ENCODE results near the gene IYD.

DNA sequence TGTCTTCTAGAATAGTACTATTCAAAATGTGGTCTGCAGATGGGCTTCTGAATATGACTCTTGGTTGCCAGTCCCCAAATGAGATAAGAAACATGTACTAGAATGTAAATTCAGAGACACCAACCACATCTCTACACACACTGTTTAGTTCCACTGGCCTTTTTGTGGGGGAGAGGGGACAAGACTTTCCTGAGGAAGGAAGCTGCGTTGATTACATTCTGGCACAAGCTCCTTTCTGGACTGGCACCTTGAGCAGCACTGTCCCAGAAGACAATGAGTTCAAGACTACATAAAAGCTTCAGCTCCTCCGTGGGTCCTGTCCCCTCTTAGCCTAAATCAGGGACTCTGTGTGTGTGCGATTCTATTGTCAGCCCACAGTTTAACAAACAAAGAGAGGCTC lies 6.9 kb upstream of the IYD start:
- TF ChIP-seq POLR2AphosphoS5 (IDR thresholded peaks at IDR 0.05; ENCODE audit: control insufficient read depth, insufficient read depth, low read depth, low read length) (no peak), ZFP1 (CRISPR knock-in tag; IDR thresholded peaks at IDR 0.05) (no peak), CTCF (IDR thresholded peaks at IDR 0.05 in 2 of 3, conservative IDR thresholded peaks at IDR 0.05 in 1 of 3; ENCODE audit: insufficient read depth in 2 of 3, low read depth in 1 of 3, low read length in 3 of 3) (no peak), EZH2 (IDR thresholded peaks at IDR 0.05; ENCODE audit: borderline replicate concordance, low read depth, low read length) (no peak), MAX (CRISPR knock-in tag; IDR thresholded peaks at IDR 0.05) (no peak), GABPA (tag; conservative IDR thresholded peaks at IDR 0.05; ENCODE audit: low read depth) (no peak), ZBED1 (IDR thresholded peaks at IDR 0.05) (no peak), PATZ1 (CRISPR knock-in tag; IDR thresholded peaks at IDR 0.05; ENCODE audit: borderline replicate concordance) (no peak), MYNN (IDR thresholded peaks at IDR 0.05) (no peak), MYNN (CRISPR knock-in tag; IDR thresholded peaks at IDR 0.05) (no peak), SPI1 (IDR thresholded peaks at IDR 0.05; ENCODE audit: borderline replicate concordance, low read depth, low read length) (no peak), HDAC6 (IDR thresholded peaks at IDR 0.05; ENCODE audit: low read depth, low read length) (no peak), ZNF24 (IDR thresholded peaks at IDR 0.05) (no peak), ZNF143 (CRISPR knock-in tag; IDR thresholded peaks at IDR 0.05) (no peak), GATA2 (CRISPR knock-in tag; IDR thresholded peaks at IDR 0.05) (no peak)

All from K562 (cell line).